Right cardiac atrium (tissue), 5 donors: Measurements from ENCODE around the gene CRIM1. TPM values are rescaled to one million over a fixed set of nuclear protein-coding genes. Genes with fewer than 3 reads are reported as not detected.

ENCODE experiments used
- ATAC-seq, 2 donors: fragments of 200-7000 bp; cut with Tn5 transposase; one replicate each; pipeline versions ENCODE4 v1.8.0 to v1.9.1; 2020; ENCODE audit warnings: moderate library complexity in 2 of 2, mild to moderate bottlenecking in 1 of 2
- DNase-seq, 3 donors: peaks; one replicate each; pipeline ENCODE4 v3.0.0-alpha.2; 2020
- H3K27ac ChIP-seq: one replicate; pipeline ENCODE4 v1.5.1; 2013; ENCODE audit warnings: mild to moderate bottlenecking, low read length, control low read depth, moderate library complexity
- H3K27me3 ChIP-seq: one replicate; pipeline ENCODE4 v1.6.1; 2013; ENCODE audit not compliant: control insufficient read depth, insufficient read depth
- H3K4me1 ChIP-seq: one replicate; pipeline ENCODE4 v1.6.1; 2013; ENCODE audit warnings: low read length; ENCODE audit not compliant: control insufficient read depth, insufficient read depth
- H3K4me3 ChIP-seq: one replicate; pipeline ENCODE4 v1.5.1; 2013; ENCODE audit warnings: low read length, control low read depth
- H3K9me3 ChIP-seq: one replicate; pipeline ENCODE4 v1.6.1; 2013; ENCODE audit warnings: low read length; ENCODE audit not compliant: control insufficient read depth
- WGBS: extraction: QIAGEN DNeasy Blood & Tissue Kit; methylation state at CpG from one replicate; pipeline ENCODE4 v1.1.7; 2013; 5-methylcytosine and 5-hydroxymethylcytosine counted together
- intact Hi-C, 4 donors: fragments of 100-400 bp; cut with DNase I; formaldehyde crosslinking; loops; one replicate each; pipeline versions ENCODE4 v1.11.0 to v1.14.0; 2022 to 2023
- polyA plus RNA-seq: library from polyadenylated mRNA; stranded (reverse); fragments of 200-250 nt; gene quantifications from one replicate; pipeline ENCODE4 v1.2.3, GENCODE V29; 2013
- total RNA-seq, 4 donors: library from RNA; stranded (reverse); fragmentation: NEBNext Ultra II Directional; extraction: Animal tissue kit (Norgen Biotek cat#: 25700); gene quantifications; one replicate each; pipeline ENCODE4 v1.2.1, GENCODE V29; 2021
- donor health status: healthy with polysubstance abuse.
- donor health status: DM: no; HTN: yes; CAD: no.
- donor health status: DM: no; HTN: no; CAD: no.
- donor health status: DM: no; HTN: yes; CAD: no; lungs with severe emphysema.
- donor health status: DM: yes; HTN: yes; CAD: no.

CRIM1 gene
- total and polyA plus RNA-seq, 5 donors: 10.5 to 34.0 (median 27.7) TPM

- 90% methylated on average over 3 of the region's 3 CpGs for WGBS
- no peak overlapping the region for H3K27ac ChIP-seq
- H3K4me3 ChIP-seq: no peak overlapping the region
- intact Hi-C loops: no loop called here
- H3K9me3 ChIP-seq: no peaks in the 10 kb centered on the region
- H3K4me1 ChIP-seq: no peaks in the 10 kb centered on the region
- no peaks in the 10 kb centered on the region for H3K27me3 ChIP-seq
- DNase-seq: no peak
- no peak for ATAC-seq
These were observed 227.4 kb downstream of the CRIM1 start for GRCh38 chr2:36582951-36583350.

GRCh38 chr2:36584148-36584794 lies 228.7 kb downstream of the CRIM1 start:
- Histone ChIP-seq H3K27ac (no peak overlapping the region), H3K9me3 (no peaks in the 10 kb centered on the region), H3K27me3 (no peaks in the 10 kb centered on the region), H3K4me1 (no peaks in the 10 kb centered on the region), H3K4me3 (no peak overlapping the region)
- DNase-seq (no peak), ATAC-seq (no peak)
- 95% methylated on average over 1 of the region's 1 CpG for WGBS
- intact Hi-C loops: no loop called here

- WGBS: 98% methylated on average over 6 of the region's 6 CpGs
- Histone ChIP-seq H3K4me3 (no peak overlapping the region), H3K9me3 (no peaks in the 10 kb centered on the region), H3K27ac (no peak overlapping the region), H3K4me1 (no peaks in the 10 kb centered on the region), H3K27me3 (no peaks in the 10 kb centered on the region)
- ATAC-seq (no peak), DNase-seq (no peak)
- intact Hi-C loops: no loop called here
These were observed 231.1 kb downstream of the CRIM1 start for GRCh38 chr2:36586672-36587071.

- Histone ChIP-seq H3K4me1 (no peaks in the 10 kb centered on the region), H3K9me3 (no peaks in the 10 kb centered on the region), H3K4me3 (no peak overlapping the region), H3K27me3 (no peaks in the 10 kb centered on the region), H3K27ac (no peak overlapping the region)
- ATAC-seq: no peak
- intact Hi-C loops: no loop called here
- 88% methylated on average over 1 of the region's 1 CpG for WGBS
- no peak for DNase-seq
These were observed 231.5 kb downstream of the CRIM1 start for GRCh38 chr2:36587101-36587500.

GRCh38 chr2:36587556-36587955 lies 232.0 kb downstream of the CRIM1 start:
- Histone ChIP-seq H3K4me3 (no peak overlapping the region), H3K27ac (no peak overlapping the region), H3K4me1 (no peaks in the 10 kb centered on the region), H3K27me3 (no peaks in the 10 kb centered on the region), H3K9me3 (no peaks in the 10 kb centered on the region)
- intact Hi-C loops: no loop called here
- DNase-seq (no peak), ATAC-seq (no peak)
- 92% methylated on average over 3 of the region's 3 CpGs for WGBS

GRCh38 chr2:36589230-36589630 lies 233.7 kb downstream of the CRIM1 start:
- Histone ChIP-seq H3K27ac (no peak overlapping the region), H3K9me3 (no peaks in the 10 kb centered on the region), H3K27me3 (no peaks in the 10 kb centered on the region), H3K4me1 (no peaks in the 10 kb centered on the region), H3K4me3 (no peak overlapping the region)
- ATAC-seq (peak; percentile 69 to 82), DNase-seq (no peak)
- 18% methylated on average over 2 of the region's 2 CpGs for WGBS
- intact Hi-C loops: no loop called here

- Histone ChIP-seq H3K4me3 (no peak overlapping the region), H3K27ac (no peak overlapping the region), H3K9me3 (no peaks in the 10 kb centered on the region), H3K27me3 (no peaks in the 10 kb centered on the region), H3K4me1 (peaks cover 9% of the 10 kb centered on the region)
- intact Hi-C loops: no loop called here
- DNase-seq (no peak), ATAC-seq (no peak)
- WGBS: 98% methylated on average over 6 of the region's 6 CpGs
These were observed 239.3 kb downstream of the CRIM1 start for GRCh38 chr2:36594849-36595248.

- H3K4me3 ChIP-seq: no peak overlapping the region
- intact Hi-C loops: no loop called here
- H3K27ac ChIP-seq: no peak overlapping the region
- peaks cover 9% of the 10 kb centered on the region for H3K4me1 ChIP-seq
- DNase-seq: no peak
- no peaks in the 10 kb centered on the region for H3K9me3 ChIP-seq
- ATAC-seq: no peak
- no peaks in the 10 kb centered on the region for H3K27me3 ChIP-seq
- WGBS: 97% methylated on average over 12 of the region's 12 CpGs
These were observed 240.8 kb downstream of the CRIM1 start for GRCh38 chr2:36596397-36596796.

- ATAC-seq (no peak), DNase-seq (no peak)
- Histone ChIP-seq H3K27me3 (no peaks in the 10 kb centered on the region), H3K4me1 (peaks cover 9% of the 10 kb centered on the region), H3K9me3 (no peaks in the 10 kb centered on the region), H3K4me3 (peak overlapping the region; percentile 99), H3K27ac (no peak overlapping the region)
- intact Hi-C loops: no loop called here
- WGBS: 33% methylated on average over 19 of the region's 19 CpGs
These were observed 241.5 kb downstream of the CRIM1 start for GRCh38 chr2:36597003-36597531.

- peaks cover 9% of the 10 kb centered on the region for H3K4me1 ChIP-seq
- WGBS: under 1% methylated on average over 81 of the region's 81 CpGs
- H3K27ac ChIP-seq: peak within 1 kb of the TSS; percentile 86
- ATAC-seq (peak; percentile 99), DNase-seq (peak; percentile 80 to 92 (median 91))
- intact Hi-C loops: no loop called here
- peak within 1 kb of the TSS; percentile 99 for H3K4me3 ChIP-seq
- no peaks in the 10 kb centered on the region for H3K9me3 ChIP-seq
- H3K27me3 ChIP-seq: no peaks in the 10 kb centered on the region
These were observed 242.2 kb downstream of the CRIM1 start, which contains the start of gene FEZ2 for GRCh38 chr2:36597532-36598377. Gene FEZ2, minus strand, starts transcription at chr2:36598168. Its CDS starts 26 bp downstream, at chr2:36598142.
